22Rv1 (cell line): ENCODE measurements around the gene KLHDC4.
"Not testable (repeated sequence)": the region's sequence is repeated elsewhere in the genome, so short reads cannot be mapped to it uniquely, and the experiment has no call there.

Source experiments
- H3K27ac ChIP-seq: fragments of 450-650 bp; 2 replicates; pipeline ENCODE4 v1.5.1; 2017
- CTCF ChIP-seq: fragments of 450-650 bp; IDR thresholded peaks from 2 replicates; pipeline ENCODE4 v1.5.1; 2017; ENCODE audit warnings: mild to moderate bottlenecking
- ZFX ChIP-seq: fragments of 450-650 bp; IDR thresholded peaks from 2 replicates; pipeline ENCODE4 v1.6.1; 2017; ENCODE audit warnings: antibody characterized with exemption, borderline replicate concordance

The KLHDC4 gene

GRCh38 chr16:87791295-87792204, 25.8 kb upstream of the KLHDC4 start:
- H3K27ac ChIP-seq, result no peak overlapping the region
- TF ChIP-seq CTCF (no peak), ZFX (no peak)

GRCh38 chr16:87790292-87791100, 24.7 kb upstream of the KLHDC4 start:
- H3K27ac ChIP-seq, result peak overlapping the region; percentile 55; the same call in 1 of the 2 replicates
- TF ChIP-seq ZFX (no peak), CTCF (no peak)

- H3K27ac ChIP-seq, result peak overlapping the region; percentile 55
- TF ChIP-seq ZFX (no peak), CTCF (no peak)
These were observed 23.9 kb upstream of the KLHDC4 start for GRCh38 chr16:87789437-87790291.

- H3K27ac ChIP-seq, result peak overlapping the region; percentile 55
These were observed 23.1 kb upstream of the KLHDC4 start for GRCh38 chr16:87788730-87789436.

GRCh38 chr16:87787451-87788091, 21.8 kb upstream of the KLHDC4 start:
- H3K27ac ChIP-seq, result not testable (repeated sequence)

GRCh38 chr16:87784812-87785211, 19.0 kb upstream of the KLHDC4 start:
- TF ChIP-seq ZFX, result no peak
- TF ChIP-seq CTCF, result no peak
- no peak overlapping the region for H3K27ac ChIP-seq

GRCh38 chr16:87782033-87782432, 16.2 kb upstream of the KLHDC4 start:
- TF ChIP-seq CTCF (no peak), ZFX (no peak)
- no peak overlapping the region for H3K27ac ChIP-seq
